ENCODE data around the gene GRB14.

- TF ChIP-seq EZH2 (IDR thresholded peaks at IDR 0.05; ENCODE audit: low read length, missing control alignments) (no peak), CTCF (conservative IDR thresholded peaks at IDR 0.05 in 1 of 2, IDR thresholded peaks at IDR 0.05 in 1 of 2; ENCODE audit: low read depth in 1 of 2, low read length in 2 of 2) (no peak)
Observed at GRCh38 chr2:164621764-164622105, 453 bp upstream of the GRB14 start.
